ENCODE measurements around the gene OMG.

GRCh38 chr17:31297090-31297489 lies at the start of gene OMG:
- TF ChIP-seq POLR2A (IDR thresholded peaks at IDR 0.05) = no peak
- no peak for TF ChIP-seq POLR2AphosphoS5 (IDR thresholded peaks at IDR 0.05)
- TF ChIP-seq, protein P1, sequence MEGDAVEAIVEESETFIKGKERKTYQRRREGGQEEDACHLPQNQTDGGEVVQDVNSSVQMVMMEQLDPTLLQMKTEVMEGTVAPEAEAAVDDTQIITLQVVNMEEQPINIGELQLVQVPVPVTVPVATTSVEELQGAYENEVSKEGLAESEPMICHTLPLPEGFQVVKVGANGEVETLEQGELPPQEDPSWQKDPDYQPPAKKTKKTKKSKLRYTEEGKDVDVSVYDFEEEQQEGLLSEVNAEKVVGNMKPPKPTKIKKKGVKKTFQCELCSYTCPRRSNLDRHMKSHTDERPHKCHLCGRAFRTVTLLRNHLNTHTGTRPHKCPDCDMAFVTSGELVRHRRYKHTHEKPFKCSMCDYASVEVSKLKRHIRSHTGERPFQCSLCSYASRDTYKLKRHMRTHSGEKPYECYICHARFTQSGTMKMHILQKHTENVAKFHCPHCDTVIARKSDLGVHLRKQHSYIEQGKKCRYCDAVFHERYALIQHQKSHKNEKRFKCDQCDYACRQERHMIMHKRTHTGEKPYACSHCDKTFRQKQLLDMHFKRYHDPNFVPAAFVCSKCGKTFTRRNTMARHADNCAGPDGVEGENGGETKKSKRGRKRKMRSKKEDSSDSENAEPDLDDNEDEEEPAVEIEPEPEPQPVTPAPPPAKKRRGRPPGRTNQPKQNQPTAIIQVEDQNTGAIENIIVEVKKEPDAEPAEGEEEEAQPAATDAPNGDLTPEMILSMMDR (IDR thresholded peaks at IDR 0.05) = no peak

All from transverse colon (tissue), 4 donors.